HepG2 (cell line): ENCODE measurements around the gene C20orf202. TPM values are rescaled to one million over a fixed set of nuclear protein-coding genes. Genes with fewer than 3 reads are reported as not detected.
A peak's percentile ranks its signal among the peaks of the same experiment; 100 is the strongest.

Experiments
- ATF3 ChIP-seq: sonication (generic); formaldehyde crosslinking; IDR thresholded peaks from 2 replicates; pipeline ENCODE4 v1.4.0; 2020; ENCODE audit warnings: missing genetic modification reagents
- CREM ChIP-seq, 2 experiments: sonication (generic) in 1 of 2; formaldehyde crosslinking in 1 of 2; IDR thresholded peaks; 2 replicates each; pipeline versions ENCODE4 v1.4.0 to v1.6.1; 2016 to 2020; ENCODE audit warnings: antibody characterized with exemption in 1 of 2, mild to moderate bottlenecking in 1 of 2, missing genetic modification reagents in 1 of 2
- DZIP1 ChIP-seq: sonication (generic); formaldehyde crosslinking; IDR thresholded peaks from 2 replicates; pipeline ENCODE4 v1.5.0; 2020; ENCODE audit warnings: mild to moderate bottlenecking, missing genetic modification reagents
- FOXM1 ChIP-seq: sonication (generic); formaldehyde crosslinking; IDR thresholded peaks from 2 replicates; pipeline ENCODE4 v1.5.0; 2020; ENCODE audit warnings: missing genetic modification reagents
- GATA4 ChIP-seq: sonication (generic); IDR thresholded peaks from 2 replicates; pipeline ENCODE4 v1.6.1; 2016; ENCODE audit warnings: antibody characterized with exemption, low read depth, borderline replicate concordance
- KDM5A ChIP-seq: fragments of 200-600 bp; sonication (generic); IDR thresholded peaks from 2 replicates; pipeline ENCODE4 v1.7.0; 2018; ENCODE audit warnings: antibody characterized with exemption, mild to moderate bottlenecking, low read length, borderline replicate concordance
- MNT ChIP-seq: fragments of 450-650 bp; IDR thresholded peaks from 2 replicates; pipeline ENCODE4 v1.6.1; 2016
- NR0B2 ChIP-seq: sonication (generic); formaldehyde crosslinking; IDR thresholded peaks from 2 replicates; pipeline ENCODE4 v1.4.0; 2020; ENCODE audit warnings: mild to moderate bottlenecking, missing genetic modification reagents
- PHF20 ChIP-seq: sonication (generic); formaldehyde crosslinking; IDR thresholded peaks from 2 replicates; pipeline ENCODE4 v1.5.0; 2020; ENCODE audit warnings: mild to moderate bottlenecking, missing genetic modification reagents
- RARG ChIP-seq: sonication (generic); formaldehyde crosslinking; IDR thresholded peaks from 2 replicates; pipeline ENCODE4 v1.4.0; 2020; ENCODE audit warnings: low read depth, mild to moderate bottlenecking, missing genetic modification reagents
- SKI ChIP-seq: fragments of 450-650 bp; IDR thresholded peaks from one replicate; pipeline ENCODE4 v1.6.1; 2018; ENCODE audit warnings: mild to moderate bottlenecking; ENCODE audit not compliant: partially characterized antibody
- TAF15 ChIP-seq: fragments of 200-400 bp; formaldehyde crosslinking; IDR thresholded peaks from one replicate; pipeline ENCODE4 v1.6.1; 2018; ENCODE audit warnings: mild to moderate bottlenecking, low read depth, low read length; ENCODE audit not compliant: poor library complexity, severe bottlenecking
- TP53 ChIP-seq: sonication (generic); formaldehyde crosslinking; conservative IDR thresholded peaks from 2 replicates; pipeline ENCODE4 v1.4.0; 2020; ENCODE audit warnings: missing genetic modification reagents
- ZBTB4 ChIP-seq: sonication (generic); formaldehyde crosslinking; IDR thresholded peaks from 2 replicates; pipeline ENCODE4 v1.4.0; 2020; ENCODE audit warnings: missing genetic modification reagents, mild to moderate bottlenecking, borderline replicate concordance
- ZFAT ChIP-seq: sonication (generic); formaldehyde crosslinking; conservative IDR thresholded peaks from 2 replicates; pipeline ENCODE4 v1.8.1; 2023; ENCODE audit warnings: missing genetic modification reagents, inconsistent platforms
- ZFY ChIP-seq: sonication (generic); formaldehyde crosslinking; IDR thresholded peaks from 2 replicates; pipeline ENCODE4 v1.4.0; 2020; ENCODE audit warnings: missing genetic modification reagents
- ZNF253 ChIP-seq: sonication (generic); formaldehyde crosslinking; IDR thresholded peaks from 2 replicates; pipeline ENCODE4 v1.8.0; 2022; ENCODE audit warnings: mild to moderate bottlenecking, missing genetic modification reagents, borderline replicate concordance
- ZNF335 ChIP-seq: sonication (generic); formaldehyde crosslinking; IDR thresholded peaks from 2 replicates; pipeline ENCODE4 v1.4.0; 2020; ENCODE audit warnings: missing genetic modification reagents
- ZNF484 ChIP-seq: sonication (generic); formaldehyde crosslinking; IDR thresholded peaks from 2 replicates; pipeline ENCODE4 v1.5.1; 2020; ENCODE audit warnings: mild to moderate bottlenecking, low read depth, missing genetic modification reagents, borderline replicate concordance
- ZNF598 ChIP-seq: sonication (generic); formaldehyde crosslinking; IDR thresholded peaks from 2 replicates; pipeline ENCODE4 v1.5.1; 2020; ENCODE audit warnings: mild to moderate bottlenecking, missing genetic modification reagents, borderline replicate concordance
- ZNF670 ChIP-seq: sonication (generic); formaldehyde crosslinking; IDR thresholded peaks from 2 replicates; pipeline ENCODE4 v1.8.0; 2022; ENCODE audit warnings: mild to moderate bottlenecking, missing genetic modification reagents, borderline replicate concordance
- ZSCAN20 ChIP-seq: sonication (generic); formaldehyde crosslinking; IDR thresholded peaks from 2 replicates; pipeline ENCODE4 v1.4.0; 2020; ENCODE audit warnings: missing genetic modification reagents, mild to moderate bottlenecking, borderline replicate concordance
- polyA plus RNA-seq, 8 experiments: library from polyadenylated mRNA; depleted of rRNA in 3 of 8; stranded (reverse) in 7 of 8; unstranded in 1 of 8; fragments of >200 nt; fragmentation: Illumina TruSeq in 4 of 8; extraction: Trizol in 4 of 8; gene quantifications; 2 replicates each; pipeline versions ENCODE4 v1.2.1 to v1.2.3, GENCODE V29; 2011 to 2016; ENCODE audit warnings: low read depth in 4 of 8, missing spikeins in 1 of 8, mixed read lengths in 1 of 8; ENCODE audit not compliant: insufficient read depth in 1 of 8
- total RNA-seq, 5 experiments: library from RNA; depleted of rRNA; stranded (reverse); fragments of >200 nt; fragmentation: Illumina TruSeq; extraction: Trizol; gene quantifications; 2 replicates each; pipeline ENCODE4 v1.2.3, GENCODE V29; 2016; ENCODE audit warnings: low read depth in 1 of 5

Gene C20orf202
- total and polyA plus RNA-seq, 2 of the 13 experiments (the other 11 are each of a cell fraction or from before 2014, with no cell fraction given): 0.20 to 1.2 TPM

- TF ChIP-seq PHF20 (CRISPR knock-in tag) (no peak), ZNF335 (CRISPR knock-in tag) (no peak), CREM (IDR thresholded peaks at IDR 0.05) (no peak), CREM (CRISPR knock-in tag; IDR thresholded peaks at IDR 0.05) (no peak), ATF3 (CRISPR knock-in tag) (no peak), RARG (no peak), DZIP1 (CRISPR knock-in tag) (peak; percentile 88; the same call in 1 of the 2 replicates), FOXM1 (CRISPR knock-in tag) (no peak), MNT (no peak), SKI (no peak), NR0B2 (CRISPR knock-in tag) (no peak), ZNF484 (CRISPR knock-in tag) (no peak), KDM5A (peak; percentile 28; the same call in 1 of the 2 replicates), GATA4 (no peak), ZFAT (CRISPR knock-in tag) (no peak), TAF15 (no peak), ZFY (CRISPR knock-in tag) (no peak), ZNF598 (CRISPR knock-in tag) (0 out of 2 replicates have a peak, but pooled peaks have one; percentile 46), ZBTB4 (CRISPR knock-in tag) (0 out of 2 replicates have a peak, but pooled peaks have one; percentile 82), ZNF670 (no peak), ZSCAN20 (CRISPR knock-in tag) (no peak), TP53 (CRISPR knock-in tag) (no peak), ZNF253 (CRISPR knock-in tag) (no peak)
Observed at GRCh38 chr20:1185790-1186334, 17.4 kb upstream of the C20orf202 start (continued).
